Mucosa of stomach (tissue), 1 donor: Measurements from ENCODE around the gene PLEKHH2.

Experiments used
- H3K27me3 ChIP-seq: one replicate; pipeline ENCODE4 v1.7.0; 2013; ENCODE audit warnings: mild to moderate bottlenecking, low read length; ENCODE audit not compliant: control insufficient read depth, insufficient read depth
- H3K36me3 ChIP-seq: one replicate; pipeline ENCODE4 v1.7.0; 2013; ENCODE audit warnings: low read length; ENCODE audit not compliant: control insufficient read depth, insufficient read depth
- H3K4me1 ChIP-seq: one replicate; pipeline ENCODE4 v1.7.0; 2013; ENCODE audit warnings: mild to moderate bottlenecking, low read length; ENCODE audit not compliant: control insufficient read depth, insufficient read depth
- H3K4me3 ChIP-seq: one replicate; pipeline ENCODE4 v1.7.0; 2013; ENCODE audit warnings: low read length
- H3K9ac ChIP-seq: one replicate; pipeline ENCODE4 v1.7.0; 2013; ENCODE audit warnings: mild to moderate bottlenecking, low read length, moderate library complexity
- H3K9me3 ChIP-seq: one replicate; pipeline ENCODE4 v1.7.0; 2013; ENCODE audit warnings: mild to moderate bottlenecking, low read length, moderate library complexity; ENCODE audit not compliant: control insufficient read depth
- donor health status: Pancreatic carcinoma.

The PLEKHH2 gene

GRCh38 chr2:43810452-43810851, 173.4 kb downstream of the PLEKHH2 start:
- Histone ChIP-seq H3K9me3 (no peaks in the 10 kb centered on the region), H3K27me3 (no peaks in the 10 kb centered on the region), H3K4me3 (no peak overlapping the region), H3K4me1 (peaks cover 14% of the 10 kb centered on the region), H3K9ac (no peak overlapping the region), H3K36me3 (no peaks in the 10 kb centered on the region)

- Histone ChIP-seq H3K9me3 (no peaks in the 10 kb centered on the region), H3K9ac (no peak overlapping the region), H3K4me3 (no peak overlapping the region), H3K36me3 (no peaks in the 10 kb centered on the region), H3K4me1 (peaks cover 14% of the 10 kb centered on the region), H3K27me3 (no peaks in the 10 kb centered on the region)
Observed at GRCh38 chr2:43810888-43811287, 173.8 kb downstream of the PLEKHH2 start.

- H3K27me3 ChIP-seq, result no peaks in the 10 kb centered on the region
Observed at GRCh38 chr2:43812006-43812405, 174.9 kb downstream of the PLEKHH2 start.

GRCh38 chr2:43812947-43813346, 175.9 kb downstream of the PLEKHH2 start:
- Histone ChIP-seq H3K9ac (no peak overlapping the region), H3K9me3 (no peaks in the 10 kb centered on the region), H3K27me3 (no peaks in the 10 kb centered on the region), H3K4me1 (peaks cover 6% of the 10 kb centered on the region), H3K4me3 (no peak overlapping the region), H3K36me3 (no peaks in the 10 kb centered on the region)

More at GRCh38 chr2:43812006-43812405, 174.9 kb downstream of the PLEKHH2 start:
- Histone ChIP-seq H3K9ac (no peak overlapping the region), H3K9me3 (no peaks in the 10 kb centered on the region), H3K4me3 (no peak overlapping the region), H3K4me1 (peaks cover 10% of the 10 kb centered on the region), H3K36me3 (no peaks in the 10 kb centered on the region)

- peaks cover 13% of the 10 kb centered on the region for H3K4me1 ChIP-seq
Observed at GRCh38 chr2:43814711-43815110, 177.7 kb downstream of the PLEKHH2 start.

More at GRCh38 chr2:43814711-43815110, 177.7 kb downstream of the PLEKHH2 start:
- Histone ChIP-seq H3K4me3 (no peak overlapping the region), H3K27me3 (no peaks in the 10 kb centered on the region), H3K9me3 (no peaks in the 10 kb centered on the region), H3K9ac (no peak overlapping the region), H3K36me3 (no peaks in the 10 kb centered on the region)
